Endothelial cell of umbilical vein (primary cell): ENCODE results near the gene STRA6.

Experiments used
- MYC ChIP-seq: IDR thresholded peaks from one replicate; pipeline ENCODE4 v1.6.1; 2011; ENCODE audit warnings: mild to moderate bottlenecking, low read depth, low read length
- POLR2A ChIP-seq: IDR thresholded peaks from 2 replicates; pipeline ENCODE4 v1.6.1; 2012; ENCODE audit warnings: low read depth, mild to moderate bottlenecking, control low read depth, low read length
- TF ChIP-seq, protein P1 (sequence below), 2 donors: IDR thresholded peaks; 1 replicate in 1 of 2; 2 replicates in 1 of 2; pipeline ENCODE4 v1.5.1; 2011; ENCODE audit warnings: low read length in 2 of 2, mild to moderate bottlenecking in 2 of 2, moderate library complexity in 2 of 2, control low read depth in 1 of 2, inconsistent platforms in 1 of 2, low read depth in 1 of 2; ENCODE audit not compliant: insufficient read depth in 1 of 2; ENCODE audit errors: extremely low read depth in 1 of 2

DNA sequence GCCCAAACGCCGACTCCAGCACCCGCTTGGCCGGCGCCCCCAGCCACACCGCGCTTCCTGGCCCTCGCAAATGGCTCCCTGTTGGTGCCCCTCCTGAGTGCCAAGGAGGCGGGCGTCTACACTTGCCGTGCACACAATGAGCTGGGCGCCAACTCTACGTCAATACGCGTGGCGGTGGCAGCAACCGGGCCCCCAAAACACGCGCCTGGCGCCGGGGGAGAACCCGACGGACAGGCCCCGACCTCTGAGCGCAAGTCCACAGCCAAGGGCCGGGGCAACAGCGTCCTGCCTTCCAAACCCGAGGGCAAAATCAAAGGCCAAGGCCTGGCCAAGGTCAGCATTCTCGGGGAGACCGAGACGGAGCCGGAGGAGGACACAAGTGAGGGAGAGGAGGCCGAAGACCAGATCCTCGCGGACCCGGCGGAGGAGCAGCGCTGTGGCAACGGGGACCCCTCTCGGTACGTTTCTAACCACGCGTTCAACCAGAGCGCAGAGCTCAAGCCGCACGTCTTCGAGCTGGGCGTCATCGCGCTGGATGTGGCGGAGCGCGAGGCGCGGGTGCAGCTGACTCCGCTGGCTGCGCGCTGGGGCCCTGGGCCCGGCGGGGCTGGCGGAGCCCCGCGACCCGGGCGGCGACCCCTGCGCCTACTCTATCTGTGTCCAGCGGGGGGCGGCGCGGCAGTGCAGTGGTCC, 68.7 kb downstream of the STRA6 start:
- TF ChIP-seq, protein P1, sequence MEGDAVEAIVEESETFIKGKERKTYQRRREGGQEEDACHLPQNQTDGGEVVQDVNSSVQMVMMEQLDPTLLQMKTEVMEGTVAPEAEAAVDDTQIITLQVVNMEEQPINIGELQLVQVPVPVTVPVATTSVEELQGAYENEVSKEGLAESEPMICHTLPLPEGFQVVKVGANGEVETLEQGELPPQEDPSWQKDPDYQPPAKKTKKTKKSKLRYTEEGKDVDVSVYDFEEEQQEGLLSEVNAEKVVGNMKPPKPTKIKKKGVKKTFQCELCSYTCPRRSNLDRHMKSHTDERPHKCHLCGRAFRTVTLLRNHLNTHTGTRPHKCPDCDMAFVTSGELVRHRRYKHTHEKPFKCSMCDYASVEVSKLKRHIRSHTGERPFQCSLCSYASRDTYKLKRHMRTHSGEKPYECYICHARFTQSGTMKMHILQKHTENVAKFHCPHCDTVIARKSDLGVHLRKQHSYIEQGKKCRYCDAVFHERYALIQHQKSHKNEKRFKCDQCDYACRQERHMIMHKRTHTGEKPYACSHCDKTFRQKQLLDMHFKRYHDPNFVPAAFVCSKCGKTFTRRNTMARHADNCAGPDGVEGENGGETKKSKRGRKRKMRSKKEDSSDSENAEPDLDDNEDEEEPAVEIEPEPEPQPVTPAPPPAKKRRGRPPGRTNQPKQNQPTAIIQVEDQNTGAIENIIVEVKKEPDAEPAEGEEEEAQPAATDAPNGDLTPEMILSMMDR (IDR thresholded peaks at IDR 0.05; ENCODE audit: extremely low read depth in 1 of 2, insufficient read depth in 1 of 2, low read depth in 1 of 2, low read length in 2 of 2), result no peak
- no peak for TF ChIP-seq MYC
- no peak for TF ChIP-seq POLR2A
